Body of pancreas (tissue), 4 donors: Measurements from ENCODE around the gene DCDC2C. TPM values are rescaled to one million over a fixed set of nuclear protein-coding genes. Genes with fewer than 3 reads are reported as not detected.

ENCODE experiments used
- ATAC-seq: fragments of 150-250 bp; one replicate; pipeline ENCODE4 v1.9.1; 2016
- DNase-seq, 4 donors: peaks; one replicate each; pipeline ENCODE4 v3.0.0-alpha.2; 2019
- H3K27ac ChIP-seq, 4 donors: fragments of 200-600 bp; sonication (generic); 1 replicate in 3 of 4; 2 replicates in 1 of 4; pipeline versions ENCODE4 v1.5.1 to v1.6.1; 2016 to 2019; ENCODE audit warnings: mild to moderate bottlenecking in 1 of 4, mixed read lengths in 1 of 4, moderate library complexity in 1 of 4
- H3K27me3 ChIP-seq, 2 donors: fragments of 200-600 bp; sonication (generic); one replicate each; pipeline ENCODE4 v1.6.0; 2016; ENCODE audit warnings: mild to moderate bottlenecking in 1 of 2
- H3K36me3 ChIP-seq, 2 donors: fragments of 200-600 bp; sonication (generic); replicated peaks in 1 of 2; 2 replicates each; pipeline ENCODE4 v1.5.1; 2016; ENCODE audit warnings: low read depth in 2 of 2; ENCODE audit not compliant: insufficient read depth in 1 of 2
- H3K4me1 ChIP-seq: fragments of 200-600 bp; sonication (generic); one replicate; pipeline ENCODE4 v1.6.0; 2016
- H3K4me3 ChIP-seq, 2 donors: fragments of 200-600 bp; sonication (generic); 1 replicate in 1 of 2; 2 replicates in 1 of 2; pipeline ENCODE4 v1.5.1; 2016 to 2019
- H3K9me3 ChIP-seq, 3 donors: fragments of 200-600 bp; sonication (generic); 1 replicate in 2 of 3; 2 replicates in 1 of 3; pipeline ENCODE4 v1.5.1; 2016
- POLR2A ChIP-seq, 3 donors: fragments of 450-650 bp; IDR thresholded peaks; one replicate each; pipeline ENCODE4 v1.6.1; 2016; ENCODE audit warnings: antibody characterized with exemption in 3 of 3, mild to moderate bottlenecking in 2 of 3
- WGBS, 2 donors: methylation state at CpG; one replicate each; pipeline ENCODE4 v1.1.5; 2017; 5-methylcytosine and 5-hydroxymethylcytosine counted together
- intact Hi-C: fragments of 100-400 bp; cut with DNase I; formaldehyde crosslinking; loops from one replicate; pipeline ENCODE4 v1.15.1; 2023
- total RNA-seq, 2 donors: library from RNA; depleted of rRNA; stranded (reverse); fragments of >200 nt; gene quantifications; one replicate each; pipeline ENCODE4 v1.1.0, GENCODE V29; 2016
- TF ChIP-seq, protein P1 (sequence below), 7 experiments: fragments of 450-650 bp in 4 of 7; fragments of 200-600 bp in 3 of 7; sonication (generic) in 3 of 7; IDR thresholded peaks; one replicate each; pipeline ENCODE4 v1.5.1; 2016 to 2019; ENCODE audit warnings: antibody characterized with exemption in 7 of 7

DCDC2C gene
- total RNA-seq, 2 donors from 2014 or later, result not detected

DNA sequence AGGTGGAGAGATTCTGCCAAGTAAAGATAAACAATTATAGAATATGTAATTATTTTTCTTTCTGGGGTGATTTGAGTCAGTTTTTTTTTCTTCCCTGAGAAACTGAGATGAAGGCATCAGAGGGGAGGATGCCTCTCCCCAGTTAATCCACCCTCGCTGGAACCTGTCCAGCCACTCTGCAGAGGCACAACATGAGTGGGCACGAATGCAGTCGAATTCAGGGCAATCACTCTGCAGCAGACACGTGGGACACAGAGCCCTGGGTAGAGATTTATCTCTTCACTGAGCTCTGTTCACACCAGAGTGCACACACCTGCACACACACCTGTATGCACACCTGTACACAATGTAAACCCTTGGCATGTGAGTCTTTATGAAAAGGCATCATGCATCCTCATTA is 154.2 kb downstream of the DCDC2C start:
- intact Hi-C loops, result no loop called here
- Histone ChIP-seq H3K4me3 (no peak overlapping the region), H3K9me3 (no peaks in the 10 kb centered on the region), H3K36me3 (no peaks in the 10 kb centered on the region), H3K27me3 (no peaks in the 10 kb centered on the region), H3K4me1 (no peaks in the 10 kb centered on the region), H3K27ac (no peak overlapping the region)
- WGBS, 2 donors, result 34 to 49% methylated on average over 4 of the region's 4 CpGs
- TF ChIP-seq, protein P1, sequence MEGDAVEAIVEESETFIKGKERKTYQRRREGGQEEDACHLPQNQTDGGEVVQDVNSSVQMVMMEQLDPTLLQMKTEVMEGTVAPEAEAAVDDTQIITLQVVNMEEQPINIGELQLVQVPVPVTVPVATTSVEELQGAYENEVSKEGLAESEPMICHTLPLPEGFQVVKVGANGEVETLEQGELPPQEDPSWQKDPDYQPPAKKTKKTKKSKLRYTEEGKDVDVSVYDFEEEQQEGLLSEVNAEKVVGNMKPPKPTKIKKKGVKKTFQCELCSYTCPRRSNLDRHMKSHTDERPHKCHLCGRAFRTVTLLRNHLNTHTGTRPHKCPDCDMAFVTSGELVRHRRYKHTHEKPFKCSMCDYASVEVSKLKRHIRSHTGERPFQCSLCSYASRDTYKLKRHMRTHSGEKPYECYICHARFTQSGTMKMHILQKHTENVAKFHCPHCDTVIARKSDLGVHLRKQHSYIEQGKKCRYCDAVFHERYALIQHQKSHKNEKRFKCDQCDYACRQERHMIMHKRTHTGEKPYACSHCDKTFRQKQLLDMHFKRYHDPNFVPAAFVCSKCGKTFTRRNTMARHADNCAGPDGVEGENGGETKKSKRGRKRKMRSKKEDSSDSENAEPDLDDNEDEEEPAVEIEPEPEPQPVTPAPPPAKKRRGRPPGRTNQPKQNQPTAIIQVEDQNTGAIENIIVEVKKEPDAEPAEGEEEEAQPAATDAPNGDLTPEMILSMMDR (IDR thresholded peaks at IDR 0.05), result no peak
- no peak for TF ChIP-seq POLR2A (IDR thresholded peaks at IDR 0.05)
- DNase-seq (no peak), ATAC-seq (no peak)

DNA sequence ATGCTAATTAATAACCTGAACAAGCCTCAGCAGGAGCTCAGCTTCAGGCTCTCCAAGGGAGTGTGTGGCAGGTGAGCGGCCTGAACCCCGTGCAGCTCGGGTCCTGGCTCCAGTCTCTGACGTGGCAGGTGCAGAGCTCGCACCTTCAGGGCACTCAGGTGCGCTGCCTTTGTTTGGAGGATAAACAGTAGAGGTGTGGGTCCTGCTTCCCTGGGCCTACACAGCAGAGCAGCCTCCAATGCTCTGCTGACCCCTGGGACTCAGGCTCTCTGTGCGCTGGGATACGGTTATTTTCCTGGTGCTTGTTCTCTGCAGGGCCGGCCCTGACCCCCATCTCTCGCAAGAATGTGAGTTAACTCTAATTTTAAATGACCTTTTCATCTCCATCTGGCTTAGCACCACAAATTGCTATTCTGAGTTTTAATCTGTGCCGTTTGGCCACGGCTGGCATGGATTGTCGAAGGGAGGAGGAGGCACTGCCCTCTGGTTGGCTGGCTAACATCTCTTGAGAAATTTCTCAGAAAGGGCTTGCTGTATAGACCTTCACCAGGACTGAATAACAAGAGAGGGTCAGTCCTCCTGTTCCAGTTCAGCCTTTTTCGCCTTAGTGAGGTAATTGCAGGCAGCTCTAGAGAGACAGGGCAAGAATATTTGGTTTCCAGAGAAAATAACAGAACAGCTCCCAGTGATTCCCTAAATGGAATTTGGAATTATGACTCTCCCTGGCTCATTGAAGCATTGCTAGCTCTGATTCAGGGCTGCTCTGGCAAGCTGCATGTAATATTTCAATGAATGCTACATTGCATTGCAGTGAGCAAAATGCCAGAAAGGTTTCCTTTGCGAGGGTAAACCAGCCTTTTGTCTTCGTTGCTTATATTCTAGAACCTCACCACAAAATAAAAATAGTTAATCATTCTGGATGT is 161.8 kb downstream of the DCDC2C start:
- no peaks in the 10 kb centered on the region for H3K4me1 ChIP-seq
- no peak overlapping the region for H3K27ac ChIP-seq
- intact Hi-C loops, result no loop called here
- WGBS, 2 donors, result 59 to 64% methylated on average over 13 to 16 of the region's 16 CpGs
- no peak overlapping the region for H3K4me3 ChIP-seq
- no peaks in the 10 kb centered on the region for H3K9me3 ChIP-seq
- H3K36me3 ChIP-seq, result no peaks in the 10 kb centered on the region
- ATAC-seq (no peak), DNase-seq (no peak)
- TF ChIP-seq, protein P1 (IDR thresholded peaks at IDR 0.05), result no peak
- TF ChIP-seq POLR2A (IDR thresholded peaks at IDR 0.05), result no peak
- H3K27me3 ChIP-seq, result no peaks in the 10 kb centered on the region

DNA sequence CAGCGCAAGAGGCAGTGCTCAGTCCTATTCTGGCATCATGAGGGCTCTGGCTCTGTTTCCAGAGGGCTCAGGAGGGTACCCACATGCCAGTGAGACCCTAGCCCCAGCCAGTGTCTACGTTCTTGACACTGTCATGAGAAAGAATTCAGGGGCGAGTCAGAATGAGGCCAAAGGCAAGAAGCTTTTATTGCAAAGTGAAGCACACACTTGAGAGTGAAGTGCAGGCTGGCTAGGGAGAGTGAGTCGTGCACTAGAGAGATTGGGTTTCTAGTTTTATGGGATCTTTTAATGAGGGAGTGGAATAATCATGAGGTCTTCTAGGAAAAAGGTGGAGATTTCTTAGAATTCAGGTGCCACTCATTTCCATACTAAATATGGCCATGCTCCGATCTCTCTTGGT is 164.1 kb downstream of the DCDC2C start:
- no peaks in the 10 kb centered on the region for H3K36me3 ChIP-seq
- H3K4me3 ChIP-seq, result no peak overlapping the region
- ATAC-seq (no peak), DNase-seq (no peak)
- no peaks in the 10 kb centered on the region for H3K9me3 ChIP-seq
- no peak overlapping the region for H3K27ac ChIP-seq
- intact Hi-C loops, result no loop called here
- H3K27me3 ChIP-seq, result no peaks in the 10 kb centered on the region
- no peak for TF ChIP-seq POLR2A (IDR thresholded peaks at IDR 0.05)
- TF ChIP-seq, protein P1 (IDR thresholded peaks at IDR 0.05), result no peak
- WGBS, 2 donors, result 65 to 71% methylated on average over 5 of the region's 5 CpGs
- H3K4me1 ChIP-seq, result no peaks in the 10 kb centered on the region

DNA sequence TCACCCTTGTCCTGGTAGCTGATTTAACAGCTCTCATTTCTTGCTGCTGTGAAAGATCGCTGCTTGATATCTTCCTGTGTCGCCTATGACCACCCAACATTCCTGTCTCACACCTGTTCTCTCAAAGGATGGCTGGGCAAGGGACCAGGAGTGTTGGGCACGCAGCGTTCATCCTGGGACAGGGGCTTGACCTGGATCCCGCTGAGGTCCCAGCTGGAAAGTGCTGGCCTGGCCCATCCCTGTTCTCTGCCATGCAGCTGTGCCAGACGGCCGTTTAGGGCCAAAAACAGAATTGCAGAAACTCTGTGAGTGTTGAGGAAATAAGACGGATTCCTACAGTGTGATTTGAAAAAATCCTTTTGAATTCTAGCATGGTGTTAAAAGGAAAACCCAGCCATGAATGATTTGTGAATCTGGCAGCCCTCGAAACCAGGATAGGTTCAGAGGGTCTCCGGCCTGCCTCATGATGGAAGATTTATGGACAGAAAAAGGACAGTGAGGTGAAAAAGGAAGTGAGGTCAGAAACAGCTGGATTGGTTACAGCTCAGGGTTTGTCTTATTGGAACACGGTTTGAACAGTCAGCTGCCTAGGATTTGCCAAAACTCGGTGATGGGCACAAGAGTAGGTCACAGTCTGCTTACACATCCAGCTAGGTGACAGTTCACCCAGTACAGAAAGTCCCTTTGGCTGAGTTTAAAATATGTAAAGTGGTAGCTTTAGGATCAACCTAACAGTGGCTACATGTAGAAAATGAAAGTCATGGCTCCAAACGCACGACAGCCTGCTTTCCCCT is 164.8 kb downstream of the DCDC2C start:
- Histone ChIP-seq H3K9me3 (no peaks in the 10 kb centered on the region), H3K4me1 (no peaks in the 10 kb centered on the region), H3K27me3 (no peaks in the 10 kb centered on the region), H3K27ac (no peak overlapping the region), H3K36me3 (no peaks in the 10 kb centered on the region), H3K4me3 (no peak overlapping the region)
- 61 to 67% methylated on average over 13 to 14 of the region's 14 CpGs for WGBS, 2 donors
- no peak for DNase-seq
- intact Hi-C loops, result no loop called here
- TF ChIP-seq POLR2A (IDR thresholded peaks at IDR 0.05), result no peak
- TF ChIP-seq, protein P1 (IDR thresholded peaks at IDR 0.05), result no peak
- ATAC-seq, result no peak
